ENCODE data around the gene KIF3A. TPM values are rescaled to one million over a fixed set of nuclear protein-coding genes. Genes with fewer than 3 reads are reported as not detected.
A peak's percentile ranks its signal among the peaks of the same experiment; 100 is the strongest.

KIF3A gene
- total and polyA plus RNA-seq, 2 of the 8 experiments (the other 6 are each of a cell fraction or from before 2014, with no cell fraction given): 3.1 to 13.1 TPM

GRCh38 chr5:132775476-132775961 is 38.2 kb upstream of the KIF3A start:
- Histone ChIP-seq H3K79me1 (ENCODE audit: low read depth, low read length) (peaks cover 2% of the 10 kb centered on the region; the same call in 1 of the 2 replicates), H2BK5ac (ENCODE audit: low read depth, low read length) (no peak overlapping the region), H2BK15ac (ENCODE audit: low read length) (no peak overlapping the region), H3K56ac (replicated peaks; ENCODE audit: insufficient read length, low read depth, low read length) (no peak overlapping the region), H4K8ac (ENCODE audit: extremely low read depth, insufficient read depth, low read length) (no peak overlapping the region), H3K4me1 (replicated peaks in 1 of 4; ENCODE audit: control insufficient read depth in 3 of 4, insufficient read depth in 4 of 4, low read length in 3 of 4) (peaks cover 0 to 24% (median 6%) of the 10 kb centered on the region in 4 experiments; a peak in 5 of 7 replicates), H3K4me3 (ENCODE audit: extremely low read depth in 1 of 4, insufficient read depth in 2 of 4, low read depth in 3 of 4, low read length in 4 of 4) (peak overlapping the region in 1 of 4 experiments; percentile 74; a peak in 2 of 8 replicates), H3K27me3 (replicated peaks in 1 of 4; ENCODE audit: control insufficient read depth in 3 of 4, extremely low read depth in 1 of 4, insufficient read depth in 3 of 4, low read length in 3 of 4) (peaks cover 2 to 51% (median 34%) of the 10 kb centered on the region in 4 experiments), H3K79me2 (ENCODE audit: control insufficient read depth in 1 of 2, insufficient read depth in 2 of 2, low read length in 2 of 2) (peaks cover 0 to 7% of the 10 kb centered on the region in 2 experiments; a peak in 1 of 4 replicates), H2BK12ac (ENCODE audit: low read depth, low read length) (no peak overlapping the region), H3K23me2 (ENCODE audit: low read depth, low read length) (peaks cover 10% of the 10 kb centered on the region), H3K36me3 (ENCODE audit: control insufficient read depth in 2 of 4, insufficient read depth in 4 of 4, low read length in 3 of 4) (no peaks in the 10 kb centered on the region), H4K91ac (replicated peaks; ENCODE audit: insufficient read length, low read length) (no peak overlapping the region), H2AFZ (ENCODE audit: low read length) (no peak overlapping the region), H2BK120ac (replicated peaks; ENCODE audit: low read depth, low read length) (no peak overlapping the region), H4K5ac (ENCODE audit: insufficient read length, low read depth, low read length) (no peak overlapping the region), H3K4me2 (ENCODE audit: insufficient read depth in 1 of 2, low read depth in 2 of 2, low read length in 2 of 2) (peak overlapping the region; percentile 92 to 94; a peak in 1 of 4 replicates), H3K4ac (replicated peaks; ENCODE audit: insufficient read length, low read depth, low read length) (no peak overlapping the region), H3K23ac (ENCODE audit: insufficient read length) (no peak overlapping the region), H3K9ac (replicated peaks in 1 of 4; ENCODE audit: extremely low read depth in 1 of 4, low read depth in 3 of 4, low read length in 3 of 4) (no peak overlapping the region), H4K20me1 (replicated peaks in 1 of 2; ENCODE audit: control insufficient read depth in 1 of 2, insufficient read depth in 2 of 2, low read length in 2 of 2) (peaks cover 3 to 9% of the 10 kb centered on the region in 2 experiments), H3K9me3 (ENCODE audit: insufficient read depth in 2 of 2, low read depth in 1 of 2, low read length in 1 of 2) (no peaks in the 10 kb centered on the region), H2AK5ac (ENCODE audit: low read depth, low read length) (no peak overlapping the region), H3K27ac (ENCODE audit: low read depth, low read length) (no peak overlapping the region), H3K14ac (ENCODE audit: insufficient read length) (no peak overlapping the region), H3K18ac (ENCODE audit: extremely low read depth, low read length) (no peak overlapping the region), H2BK20ac (ENCODE audit: low read length) (no peak overlapping the region)
- DNase-seq (ENCODE audit: low read depth in 1 of 2, low spot score in 2 of 2) (no peak), FAIRE-seq (no peak)
- CTCF ChIA-PET (ENCODE audit: partially characterized antibody): interaction anchor here (1.2 to 6.6 kb wide), 6 partner anchors 9 to 44 kb away, joined by 4 to 58 read pairs (median 10); partner anchors contain the start of gene CCNI2
- POLR2A ChIA-PET (ENCODE audit: partially characterized antibody): interaction anchor here (0.7 to 1.3 kb wide), 2 partner anchors 16 to 20 kb away, joined by 3 to 4 read pairs; no protein-coding TSS in a partner anchor
- TF ChIP-seq EGR1 (IDR thresholded peaks at IDR 0.05; ENCODE audit: borderline replicate concordance, low read depth, low read length) (no peak), FOSL1 (IDR thresholded peaks at IDR 0.05; ENCODE audit: insufficient read depth, low read depth, low read length) (no peak), RNF2 (IDR thresholded peaks at IDR 0.05; ENCODE audit: borderline replicate concordance, low read depth, low read length, missing control alignments, poor library complexity, severe bottlenecking) (no peak), SAP30 (IDR thresholded peaks at IDR 0.05; ENCODE audit: insufficient read depth, insufficient replicate concordance, low read length) (no peak), GABPA (IDR thresholded peaks at IDR 0.05; ENCODE audit: borderline replicate concordance, insufficient read depth, low read length) (no peak), CREB1 (IDR thresholded peaks at IDR 0.05) (no peak), TCF12 (IDR thresholded peaks at IDR 0.05; ENCODE audit: low read depth, low read length) (no peak), SRF (IDR thresholded peaks at IDR 0.05; ENCODE audit: low read depth, low read length) (no peak), ZNF274 (IDR thresholded peaks at IDR 0.05; ENCODE audit: borderline replicate concordance, extremely low read depth, low read length) (no peak), EZH2 (IDR thresholded peaks at IDR 0.05; ENCODE audit: low read depth, low read length, severe bottlenecking) (no peak), BACH1 (IDR thresholded peaks at IDR 0.05; ENCODE audit: low read length) (no peak), CBX5 (IDR thresholded peaks at IDR 0.05; ENCODE audit: low read depth, low read length) (no peak)
- WGBS, 2 experiments (ENCODE audit: extremely low coverage in 1 of 2, insufficient coverage in 1 of 2, insufficient read length in 1 of 2, insufficient replicate concordance in 2 of 2, low coverage in 1 of 2, low lambda C conversion rate in 2 of 2, missing lambda C conversion rate in 1 of 2): 85% methylated on average over 7 of the region's 7 CpGs; no CpG with 5 or more reads in 1 of the 2 experiments
